NCI-H82 treated with DMSO at 0.1 percent for 48 hours (cell line): ENCODE results near the gene ABCE1.
A peak's percentile ranks its signal among the peaks of the same experiment; 100 is the strongest.

Experiments used
- DNase-seq: peaks from one replicate; lab custom pipeline; 2025; ENCODE audit not compliant: unreplicated experiment; lab: John Stamatoyannopoulos, UW

ABCE1 gene

DNA sequence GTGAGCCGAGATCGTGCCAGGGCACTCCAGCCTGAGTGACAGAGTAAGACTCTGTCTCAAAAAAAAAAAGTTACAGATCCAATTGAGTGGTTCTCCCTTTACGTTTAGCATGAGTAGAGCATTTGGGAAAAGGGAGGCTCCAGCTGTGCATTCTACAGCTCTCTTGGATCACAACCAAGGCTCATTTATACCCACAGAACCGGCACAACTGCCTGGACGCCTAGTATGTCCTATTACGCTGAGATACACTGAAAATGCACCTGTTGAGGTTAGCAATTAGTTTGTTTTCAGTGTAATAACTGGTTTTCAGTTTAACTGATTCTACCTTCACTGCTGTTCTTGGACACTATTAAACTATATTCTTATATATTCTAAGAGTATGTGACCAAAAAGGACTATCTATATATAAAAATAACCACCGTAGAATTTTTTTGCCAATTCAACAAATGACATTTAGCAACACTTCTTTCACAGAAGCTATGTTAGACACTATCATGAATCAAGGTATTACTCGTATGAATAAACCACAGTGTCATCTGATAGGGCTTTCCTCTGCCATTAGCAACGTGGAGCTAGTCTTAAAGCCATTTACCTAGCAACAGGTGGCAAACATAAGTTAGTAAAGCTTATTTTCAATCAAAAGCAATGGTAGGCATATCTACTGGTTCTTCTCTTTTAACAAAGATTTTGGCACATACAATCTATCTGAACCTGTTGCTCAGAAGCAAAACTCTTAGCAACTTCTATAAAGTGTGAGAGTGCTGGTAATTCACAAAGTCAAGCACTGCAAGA, 78.7 kb downstream of the ABCE1 start:
- DNase-seq = no peak

DNA sequence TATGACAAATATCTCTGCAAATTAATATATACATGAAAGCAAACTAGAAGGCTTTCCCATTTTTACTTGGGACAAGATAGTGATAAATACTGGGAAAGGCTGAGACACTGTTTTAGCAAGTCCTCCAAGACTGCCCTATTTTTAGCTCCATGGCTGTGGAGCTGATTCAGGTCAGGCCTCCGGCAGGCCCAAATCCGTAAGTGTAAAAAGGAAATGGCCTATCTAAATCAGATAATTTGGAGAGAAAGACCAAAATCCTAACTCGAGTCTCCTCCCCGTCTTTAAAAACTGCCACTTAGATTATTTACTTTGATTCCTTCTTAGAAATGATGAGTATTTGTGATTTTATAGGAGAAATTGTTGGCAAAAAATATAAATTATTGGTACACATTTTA, 79.4 kb downstream of the ABCE1 start:
- DNase-seq = no peak

DNA sequence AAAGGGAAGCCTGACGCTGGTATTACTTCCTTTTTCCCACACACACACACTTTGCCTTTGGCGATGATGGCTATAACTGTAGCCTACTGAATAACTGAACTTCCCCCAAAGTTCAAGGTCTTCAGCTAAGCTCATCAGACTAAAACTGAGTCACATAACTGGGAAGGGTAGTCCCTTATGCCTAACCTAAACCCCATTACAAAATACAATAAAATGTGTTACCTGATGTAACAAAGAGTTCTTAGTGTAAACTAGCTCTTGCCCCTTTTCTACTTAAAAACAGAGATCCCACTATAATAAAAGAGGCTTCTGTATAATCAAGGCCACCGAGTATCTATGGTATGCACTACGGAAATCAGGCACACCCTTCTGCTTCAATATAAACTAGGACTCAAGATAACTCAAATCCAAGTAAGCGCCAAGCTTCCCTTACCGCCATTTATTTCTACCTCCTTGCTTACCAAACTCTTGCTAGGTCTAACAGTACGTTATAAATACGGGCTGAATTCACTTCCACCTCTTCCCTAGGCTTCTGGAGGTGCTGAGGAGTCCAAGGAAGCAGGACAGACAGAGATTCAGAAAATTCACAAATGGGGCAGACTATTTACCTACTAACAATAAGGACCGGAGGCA, 79.9 kb downstream of the ABCE1 start:
- peak; percentile 14 for DNase-seq

DNA sequence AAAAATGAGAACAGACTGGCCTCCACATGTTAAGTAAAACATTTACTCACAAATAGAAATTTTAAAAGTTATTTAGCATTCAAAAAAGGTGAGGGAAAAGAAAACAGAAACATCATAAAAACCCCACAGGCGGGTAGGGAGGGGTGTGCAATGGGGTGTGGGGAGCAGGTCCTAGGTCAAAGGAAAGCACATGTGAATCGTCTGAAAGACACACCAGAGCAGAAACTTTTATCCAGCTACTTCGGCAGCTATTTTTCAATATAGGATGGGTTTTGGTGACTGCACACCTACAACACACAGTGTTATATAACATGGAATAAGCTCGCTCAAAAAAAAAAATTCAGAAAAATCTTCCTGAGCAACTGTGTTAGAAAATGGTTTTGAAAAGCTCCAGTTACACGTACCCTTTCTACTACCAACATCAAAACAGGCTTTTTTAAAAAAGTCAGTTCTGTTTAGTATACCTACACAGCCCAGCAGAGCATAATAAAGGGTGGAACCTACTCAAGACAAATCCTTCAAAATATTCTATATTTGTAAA, 80.7 kb downstream of the ABCE1 start:
- no peak for DNase-seq
